Liver (tissue), 9 donors: ENCODE measurements around the gene RMND1. TPM values are rescaled to one million over a fixed set of nuclear protein-coding genes. Genes with fewer than 3 reads are reported as not detected.
"Not testable (repeated sequence)": the region's sequence is repeated elsewhere in the genome, so short reads cannot be mapped to it uniquely, and the experiment has no call there.

Experiments
- DNase-seq: peaks from one replicate; pipeline ENCODE4 v3.0.0-alpha.2; 2017; ENCODE audit warnings: low spot score
- H3K27ac ChIP-seq, 2 donors: one replicate each; pipeline ENCODE4 v1.7.0; 2013; ENCODE audit warnings: inconsistent platforms in 2 of 2, low read length in 2 of 2, control low read depth in 1 of 2, low read depth in 1 of 2, mild to moderate bottlenecking in 1 of 2
- H3K27me3 ChIP-seq, 4 donors: one replicate each; pipeline versions ENCODE4 v1.6.1 to v1.7.0; 2013; ENCODE audit warnings: low read length in 3 of 4, inconsistent platforms in 1 of 4, mild to moderate bottlenecking in 1 of 4, moderate library complexity in 1 of 4; ENCODE audit not compliant: control insufficient read depth in 4 of 4, insufficient read depth in 4 of 4
- H3K36me3 ChIP-seq, 4 donors: one replicate each; pipeline versions ENCODE4 v1.6.1 to v1.7.0; 2013; ENCODE audit warnings: low read length in 3 of 4, mild to moderate bottlenecking in 3 of 4, low read depth in 1 of 4, moderate library complexity in 1 of 4; ENCODE audit not compliant: control insufficient read depth in 4 of 4, insufficient read depth in 3 of 4
- H3K4me1 ChIP-seq, 4 donors: one replicate each; pipeline versions ENCODE4 v1.6.1 to v1.7.0; 2013; ENCODE audit warnings: low read length in 3 of 4, mild to moderate bottlenecking in 3 of 4, moderate library complexity in 1 of 4; ENCODE audit not compliant: control insufficient read depth in 4 of 4, insufficient read depth in 4 of 4
- H3K4me3 ChIP-seq, 3 donors: one replicate each; pipeline versions ENCODE4 v1.6.1 to v1.7.0; 2013; ENCODE audit warnings: low read length in 3 of 3, control low read depth in 1 of 3, low read depth in 1 of 3, mild to moderate bottlenecking in 1 of 3
- H3K9ac ChIP-seq, 2 donors: one replicate each; pipeline ENCODE4 v1.7.0; 2013; ENCODE audit warnings: low read length in 2 of 2, mild to moderate bottlenecking in 2 of 2, moderate library complexity in 2 of 2, control low read depth in 1 of 2, low read depth in 1 of 2
- H3K9me3 ChIP-seq, 4 donors: one replicate each; pipeline versions ENCODE4 v1.6.1 to v1.7.0; 2013; ENCODE audit warnings: low read length in 3 of 4; ENCODE audit not compliant: control insufficient read depth in 4 of 4
- FOXA1 ChIP-seq: IDR thresholded peaks from 2 replicates; pipeline ENCODE4 v1.6.1; 2016; ENCODE audit warnings: antibody characterized with exemption
- FOXA2 ChIP-seq: IDR thresholded peaks from 2 replicates; pipeline ENCODE4 v1.6.1; 2016; ENCODE audit warnings: antibody characterized with exemption
- GABPA ChIP-seq, 2 donors: IDR thresholded peaks in 1 of 2; conservative IDR thresholded peaks in 1 of 2; 2 replicates each; pipeline ENCODE4 v1.6.1; 2016; ENCODE audit warnings: antibody characterized with exemption in 2 of 2, mild to moderate bottlenecking in 1 of 2, moderate library complexity in 1 of 2
- HNF4A ChIP-seq, 2 donors: conservative IDR thresholded peaks; 2 replicates each; pipeline ENCODE4 v1.6.1; 2016; ENCODE audit warnings: antibody characterized with exemption in 2 of 2, mild to moderate bottlenecking in 2 of 2
- HNF4G ChIP-seq: IDR thresholded peaks from 2 replicates; pipeline ENCODE4 v1.6.1; 2016; ENCODE audit warnings: antibody characterized with exemption
- JUND ChIP-seq, 2 donors: IDR thresholded peaks; 2 replicates each; pipeline ENCODE4 v1.6.1; 2016; ENCODE audit warnings: antibody characterized with exemption in 2 of 2
- NR2F2 ChIP-seq: IDR thresholded peaks from 2 replicates; pipeline ENCODE4 v1.6.1; 2016; ENCODE audit warnings: antibody characterized with exemption
- RAD21 ChIP-seq, 2 donors: IDR thresholded peaks; 2 replicates each; pipeline ENCODE4 v1.6.1; 2016; ENCODE audit warnings: antibody characterized with exemption in 2 of 2, mild to moderate bottlenecking in 2 of 2
- TAF1 ChIP-seq: conservative IDR thresholded peaks from 2 replicates; pipeline ENCODE4 v1.6.1; 2016; ENCODE audit warnings: antibody characterized with exemption, mild to moderate bottlenecking
- YY1 ChIP-seq: IDR thresholded peaks from 2 replicates; pipeline ENCODE4 v1.6.1; 2016; ENCODE audit warnings: antibody characterized with exemption, mild to moderate bottlenecking
- WGBS: extraction: QIAGEN DNeasy Blood & Tissue Kit; methylation state at CpG from one replicate; pipeline ENCODE4 v1.1.7; 2013; 5-methylcytosine and 5-hydroxymethylcytosine counted together
- polyA plus RNA-seq, 2 donors: library from polyadenylated mRNA; stranded (reverse) in 1 of 2; unstranded in 1 of 2; fragments of 200-250 nt in 1 of 2; fragments of >200 nt in 1 of 2; fragmentation: Nextera tagmentation in 1 of 2; extraction: Ambion mirVana in 1 of 2; gene quantifications; one replicate each; pipeline versions ENCODE4 v1.2.1 to v1.2.3, GENCODE V29; 2013 to 2015
- total RNA-seq, 2 donors: library from RNA; depleted of rRNA; stranded (reverse); fragments of >200 nt; gene quantifications; one replicate each; pipeline ENCODE4 v1.2.3, GENCODE V29; 2014
- TF ChIP-seq, protein P1 (sequence below): IDR thresholded peaks from 2 replicates; pipeline ENCODE4 v1.6.1; 2016; ENCODE audit warnings: antibody characterized with exemption
- TF ChIP-seq, protein P2 (sequence below): fragments of 150-350 bp; IDR thresholded peaks from 2 replicates; pipeline ENCODE4 v1.5.1; 2017; ENCODE audit warnings: improper control_type of control experiment, low read depth, low read length; ENCODE audit not compliant: missing input control
- donor health status: healthy.
- donor health status: healthy.
- donor health status: healthy.
- donor health status: healthy.
- donor health status: healthy.

The RMND1 gene
- total and polyA plus RNA-seq, 4 donors, result 13.2 to 22.6 (median 18.1) TPM

DNA sequence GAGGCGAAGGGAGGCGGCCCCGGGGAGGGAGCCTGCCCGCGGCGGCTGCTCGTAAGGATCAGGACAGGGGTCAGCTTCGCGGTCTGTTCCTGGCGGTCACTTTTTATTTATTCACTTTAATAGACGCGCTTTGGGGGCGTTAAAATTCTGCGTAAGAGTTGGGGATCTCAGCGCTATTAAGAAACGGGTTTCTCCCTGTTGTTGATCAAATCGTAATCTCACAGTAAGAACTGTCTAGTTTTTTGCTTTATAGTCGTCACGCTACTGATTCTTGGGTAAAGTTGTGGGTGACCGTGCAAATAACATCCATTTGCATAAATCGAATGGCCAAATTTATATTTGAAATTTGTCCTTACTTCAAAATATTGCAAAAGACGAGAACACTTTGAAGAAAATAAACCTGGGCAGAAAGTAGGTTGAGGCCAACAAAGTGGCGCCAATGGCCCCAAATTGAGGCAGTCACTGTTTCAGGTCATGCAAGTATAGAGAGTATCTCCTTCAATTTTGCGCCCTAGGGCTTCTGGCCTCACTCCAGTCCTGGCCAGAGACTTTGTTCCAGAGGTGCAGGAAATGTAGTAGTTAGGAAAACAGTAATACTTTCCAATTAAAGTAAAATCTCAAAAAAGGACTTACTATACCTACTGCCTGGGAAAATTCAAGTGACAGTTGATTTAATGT lies 963 bp upstream of the RMND1 start:
- no peak for DNase-seq
- TF ChIP-seq HNF4A (conservative IDR thresholded peaks at IDR 0.05) (peak; percentile 38 to 49), JUND (IDR thresholded peaks at IDR 0.05) (peak in 1 of 2 donors; percentile 16), YY1 (no peak), RAD21 (IDR thresholded peaks at IDR 0.05) (peak in 1 of 2 donors; percentile 7), GABPA (IDR thresholded peaks at IDR 0.05 in 1 of 2, conservative IDR thresholded peaks at IDR 0.05 in 1 of 2) (peak; percentile 16 to 51)
- TF ChIP-seq, protein P1, sequence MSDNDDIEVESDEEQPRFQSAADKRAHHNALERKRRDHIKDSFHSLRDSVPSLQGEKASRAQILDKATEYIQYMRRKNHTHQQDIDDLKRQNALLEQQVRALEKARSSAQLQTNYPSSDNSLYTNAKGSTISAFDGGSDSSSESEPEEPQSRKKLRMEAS, result no peak
- WGBS, result under 1% methylated on average over 24 of the region's 24 CpGs

DNA sequence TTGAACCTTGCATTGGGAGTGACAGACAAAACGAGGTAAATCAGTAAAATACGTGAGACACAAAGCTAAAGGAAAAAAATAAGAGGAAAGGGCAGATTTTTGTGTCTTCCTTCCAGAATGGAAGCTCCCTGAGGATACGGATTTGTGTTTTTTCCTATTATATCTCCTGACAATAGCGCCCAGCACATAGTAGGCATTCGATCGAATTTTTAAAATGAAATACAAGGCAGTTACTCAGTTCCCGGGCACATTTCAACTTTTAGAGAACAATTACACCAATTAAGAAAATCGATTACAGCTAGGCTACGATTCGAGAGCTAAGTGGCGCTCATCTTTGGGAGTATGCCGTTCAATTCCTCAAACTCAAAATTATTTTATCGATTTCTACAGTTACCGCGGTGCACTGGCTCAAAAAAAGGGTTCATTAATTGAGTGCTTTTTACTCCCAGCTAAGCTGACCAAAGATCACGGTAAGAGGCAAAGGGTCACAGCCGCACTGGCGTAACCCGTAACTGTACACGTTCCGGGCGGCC lies 443 bp downstream of the RMND1 start:
- H3K9me3 ChIP-seq, result no peaks in the 10 kb centered on the region
- H3K27me3 ChIP-seq, result no peaks in the 10 kb centered on the region
- H3K4me1 ChIP-seq, result peaks cover 6 to 23% (median 15%) of the 10 kb centered on the region in 4 donors
- peak overlapping the region; percentile 69 to 80 for H3K9ac ChIP-seq
- under 1% methylated on average over 22 of the region's 22 CpGs for WGBS
- TF ChIP-seq FOXA2 (no peak), HNF4A (conservative IDR thresholded peaks at IDR 0.05) (peak in 1 of 2 donors; percentile 63), YY1 (no peak), HNF4G (peak; percentile 39)
- DNase-seq, result no peak
- peak overlapping the region; percentile 85 to 97 (median 89) for H3K4me3 ChIP-seq
- peaks cover 0 to 3% (median 0%) of the 10 kb centered on the region in 4 donors for H3K36me3 ChIP-seq
- peak overlapping the region; percentile 90 for H3K27ac ChIP-seq

More for the DNA sequence above, 963 bp upstream of the RMND1 start:
- no peaks in the 10 kb centered on the region for H3K9me3 ChIP-seq
- peak overlapping the region; percentile 79 to 92 for H3K9ac ChIP-seq
- H3K4me1 ChIP-seq, result peaks cover 6 to 23% (median 14%) of the 10 kb centered on the region in 4 donors
- no peaks in the 10 kb centered on the region for H3K27me3 ChIP-seq
- peaks cover 0 to 3% (median 0%) of the 10 kb centered on the region in 4 donors for H3K36me3 ChIP-seq
- peak overlapping the region; percentile 82 to 100 (median 89) for H3K4me3 ChIP-seq
- peak overlapping the region; percentile 90 for H3K27ac ChIP-seq

DNA sequence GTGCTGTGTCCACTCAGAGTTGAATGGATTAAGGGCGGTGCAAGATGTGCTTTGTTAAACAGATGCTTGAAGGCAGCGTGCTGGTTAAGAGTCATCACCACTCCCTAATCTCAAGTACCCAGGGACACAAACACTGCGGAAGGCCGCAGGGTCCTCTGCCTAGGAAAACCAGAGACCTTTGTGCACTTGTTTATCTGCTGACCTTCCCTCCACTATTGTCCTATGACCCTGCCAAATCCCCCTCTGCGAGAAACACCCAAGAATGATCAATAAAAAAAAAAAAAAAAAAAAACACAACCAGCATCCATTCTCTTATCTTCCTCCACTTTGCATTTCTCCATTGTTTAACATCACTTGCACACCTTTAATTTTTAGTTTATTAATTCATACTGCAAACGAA lies 998 bp downstream of the RMND1 start:
- H3K27me3 ChIP-seq, H3K36me3 ChIP-seq, H3K9me3 ChIP-seq, H3K27ac ChIP-seq, DNase-seq: not testable (repeated sequence)
- Histone ChIP-seq H3K9ac (peak overlapping the region; percentile 69 to 80), H3K4me1 (peaks cover 8 to 23% (median 18%) of the 10 kb centered on the region in 4 donors), H3K4me3 (peak overlapping the region; percentile 85 to 97 (median 89))
- 26% methylated on average over 6 of the region's 6 CpGs for WGBS

DNA sequence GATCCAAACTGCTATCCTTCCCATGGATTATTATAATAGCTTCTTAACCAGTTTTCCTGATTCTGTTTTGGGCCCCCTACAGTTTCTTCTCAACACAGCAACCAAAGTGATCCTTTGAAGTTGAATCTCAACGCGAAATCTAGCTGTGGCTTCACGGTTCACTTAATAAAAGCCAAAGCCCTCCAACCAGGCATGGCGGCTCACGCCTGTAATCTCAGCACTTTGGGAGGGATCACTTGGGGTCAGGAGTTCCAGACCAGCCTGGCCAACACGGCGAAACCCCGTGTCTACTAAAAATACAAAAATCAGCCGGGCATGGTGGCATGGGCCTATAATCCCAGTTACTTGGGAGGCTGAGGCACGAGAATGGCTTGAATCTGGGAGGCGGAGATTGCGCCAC lies 3.3 kb downstream of the RMND1 start:
- Histone ChIP-seq H3K4me3 (no peak overlapping the region), H3K9me3 (no peaks in the 10 kb centered on the region), H3K27ac (no peak overlapping the region), H3K36me3 (peaks cover 0 to 3% (median 0%) of the 10 kb centered on the region in 4 donors), H3K4me1 (peaks cover 2 to 32% (median 28%) of the 10 kb centered on the region in 4 donors), H3K9ac (no peak overlapping the region), H3K27me3 (no peaks in the 10 kb centered on the region)
- DNase-seq, result no peak
- TF ChIP-seq TAF1, result no peak
- TF ChIP-seq RAD21 (IDR thresholded peaks at IDR 0.05), result no peak
- TF ChIP-seq FOXA1, result no peak
- TF ChIP-seq NR2F2, result no peak
- TF ChIP-seq, protein P2, sequence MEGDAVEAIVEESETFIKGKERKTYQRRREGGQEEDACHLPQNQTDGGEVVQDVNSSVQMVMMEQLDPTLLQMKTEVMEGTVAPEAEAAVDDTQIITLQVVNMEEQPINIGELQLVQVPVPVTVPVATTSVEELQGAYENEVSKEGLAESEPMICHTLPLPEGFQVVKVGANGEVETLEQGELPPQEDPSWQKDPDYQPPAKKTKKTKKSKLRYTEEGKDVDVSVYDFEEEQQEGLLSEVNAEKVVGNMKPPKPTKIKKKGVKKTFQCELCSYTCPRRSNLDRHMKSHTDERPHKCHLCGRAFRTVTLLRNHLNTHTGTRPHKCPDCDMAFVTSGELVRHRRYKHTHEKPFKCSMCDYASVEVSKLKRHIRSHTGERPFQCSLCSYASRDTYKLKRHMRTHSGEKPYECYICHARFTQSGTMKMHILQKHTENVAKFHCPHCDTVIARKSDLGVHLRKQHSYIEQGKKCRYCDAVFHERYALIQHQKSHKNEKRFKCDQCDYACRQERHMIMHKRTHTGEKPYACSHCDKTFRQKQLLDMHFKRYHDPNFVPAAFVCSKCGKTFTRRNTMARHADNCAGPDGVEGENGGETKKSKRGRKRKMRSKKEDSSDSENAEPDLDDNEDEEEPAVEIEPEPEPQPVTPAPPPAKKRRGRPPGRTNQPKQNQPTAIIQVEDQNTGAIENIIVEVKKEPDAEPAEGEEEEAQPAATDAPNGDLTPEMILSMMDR, result no peak
- TF ChIP-seq HNF4G, result no peak
- 98% methylated on average over 12 of the region's 12 CpGs for WGBS
